22Rv1 (cell line): ENCODE data around the gene C11orf21.

Source experiments
- ZFX ChIP-seq: fragments of 450-650 bp; IDR thresholded peaks from 2 replicates; pipeline ENCODE4 v1.6.1; 2017; ENCODE audit warnings: antibody characterized with exemption, borderline replicate concordance
- TF ChIP-seq, protein P1 (sequence below): fragments of 450-650 bp; IDR thresholded peaks from 2 replicates; pipeline ENCODE4 v1.5.1; 2017; ENCODE audit warnings: mild to moderate bottlenecking

DNA sequence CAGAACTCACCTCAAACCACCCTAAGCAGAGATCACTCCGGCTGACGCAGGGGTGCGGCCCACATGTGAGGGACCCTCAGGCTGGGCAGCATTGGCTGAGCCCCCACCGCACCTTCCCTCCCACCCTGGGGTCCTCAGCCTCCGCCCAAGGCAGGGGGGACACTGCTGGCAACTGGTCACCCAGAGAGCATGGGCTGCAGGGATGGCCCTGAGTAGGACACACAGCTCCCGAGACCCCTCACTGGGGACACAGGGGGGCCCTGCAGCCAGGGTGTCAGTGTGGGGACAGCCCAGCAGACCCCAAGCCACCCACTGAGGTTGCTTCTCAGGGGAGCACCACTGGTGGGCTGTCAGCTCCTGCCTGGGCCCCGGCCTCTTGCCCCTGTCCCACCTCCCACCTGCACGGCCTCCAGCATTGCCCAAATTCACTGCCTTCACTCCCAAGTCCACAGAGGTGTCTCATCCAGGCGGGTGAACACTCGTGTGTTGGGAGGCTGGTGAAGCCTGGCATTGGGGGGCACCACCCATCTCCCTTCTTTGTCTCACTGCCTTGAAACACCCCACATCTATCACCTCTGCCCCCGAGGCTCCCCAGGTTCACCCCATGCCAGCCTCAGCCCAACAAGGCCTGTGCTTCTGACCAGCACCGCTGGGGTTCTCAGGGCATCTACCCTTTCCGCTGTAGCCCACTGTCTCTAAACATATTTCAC is 4.7 kb downstream of the C11orf21 start:
- TF ChIP-seq, protein P1, sequence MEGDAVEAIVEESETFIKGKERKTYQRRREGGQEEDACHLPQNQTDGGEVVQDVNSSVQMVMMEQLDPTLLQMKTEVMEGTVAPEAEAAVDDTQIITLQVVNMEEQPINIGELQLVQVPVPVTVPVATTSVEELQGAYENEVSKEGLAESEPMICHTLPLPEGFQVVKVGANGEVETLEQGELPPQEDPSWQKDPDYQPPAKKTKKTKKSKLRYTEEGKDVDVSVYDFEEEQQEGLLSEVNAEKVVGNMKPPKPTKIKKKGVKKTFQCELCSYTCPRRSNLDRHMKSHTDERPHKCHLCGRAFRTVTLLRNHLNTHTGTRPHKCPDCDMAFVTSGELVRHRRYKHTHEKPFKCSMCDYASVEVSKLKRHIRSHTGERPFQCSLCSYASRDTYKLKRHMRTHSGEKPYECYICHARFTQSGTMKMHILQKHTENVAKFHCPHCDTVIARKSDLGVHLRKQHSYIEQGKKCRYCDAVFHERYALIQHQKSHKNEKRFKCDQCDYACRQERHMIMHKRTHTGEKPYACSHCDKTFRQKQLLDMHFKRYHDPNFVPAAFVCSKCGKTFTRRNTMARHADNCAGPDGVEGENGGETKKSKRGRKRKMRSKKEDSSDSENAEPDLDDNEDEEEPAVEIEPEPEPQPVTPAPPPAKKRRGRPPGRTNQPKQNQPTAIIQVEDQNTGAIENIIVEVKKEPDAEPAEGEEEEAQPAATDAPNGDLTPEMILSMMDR: no peak
- no peak for TF ChIP-seq ZFX
